ENCODE results near the gene LITAF.

Gene LITAF

DNA sequence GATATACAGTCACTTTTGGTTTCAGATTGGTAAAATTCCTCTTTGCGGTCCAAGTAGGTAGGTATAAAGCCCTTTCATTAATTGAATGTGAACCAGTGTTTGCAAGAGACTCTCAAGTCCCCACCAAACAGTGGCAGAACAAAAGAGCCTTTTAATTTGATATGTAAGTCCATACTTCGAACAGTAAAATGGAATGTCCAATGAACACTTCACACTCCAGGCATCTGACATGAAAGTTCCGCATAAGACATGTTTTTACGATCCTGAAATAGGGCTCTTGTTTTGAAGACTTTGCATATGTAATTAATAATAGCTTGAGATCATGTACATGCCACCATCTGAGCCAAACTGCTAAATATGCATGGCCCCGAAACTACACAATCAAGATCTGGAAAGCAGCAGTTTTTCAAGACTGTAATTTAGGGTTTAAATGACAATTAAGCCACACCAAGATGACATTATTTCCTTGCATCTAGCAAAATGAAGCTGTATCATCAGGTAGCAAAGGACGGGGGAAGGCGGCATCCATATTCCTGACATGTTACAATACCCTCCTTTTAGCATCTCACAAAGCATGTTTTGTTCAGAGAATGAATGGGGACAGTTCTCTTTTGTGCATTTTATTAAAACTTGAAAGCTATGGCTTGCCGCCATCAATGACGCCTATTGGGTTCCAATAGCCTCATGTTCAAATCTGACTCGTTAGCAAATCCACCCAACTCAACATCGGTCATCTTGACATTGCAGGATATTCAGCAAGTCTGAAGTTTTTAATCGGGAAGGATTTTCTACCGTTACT lies 39.4 kb downstream of the LITAF start:
- no peak for DNase-seq

DNA sequence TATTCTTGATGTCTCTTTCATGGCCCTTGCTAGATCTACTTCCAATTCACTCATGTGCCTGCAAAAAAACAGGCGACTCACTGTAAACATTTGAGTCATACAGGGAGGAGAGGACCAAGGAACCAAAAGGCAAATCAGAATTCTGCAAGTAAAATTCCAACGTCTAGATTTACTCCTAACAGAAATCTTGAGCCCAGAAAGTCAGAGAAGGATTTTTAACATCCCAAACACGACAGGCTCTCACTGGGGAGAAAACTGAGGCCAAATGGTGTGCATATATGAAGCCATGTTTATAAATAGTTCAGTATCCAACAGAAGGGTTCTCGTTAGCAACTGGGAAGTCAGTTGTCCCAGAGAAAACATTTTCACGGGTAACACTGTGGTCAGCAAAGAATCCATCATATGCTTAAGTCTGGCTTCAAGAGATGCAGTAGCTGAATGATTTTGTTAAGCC lies 40.1 kb downstream of the LITAF start:
- DNase-seq, result no peak

DNA sequence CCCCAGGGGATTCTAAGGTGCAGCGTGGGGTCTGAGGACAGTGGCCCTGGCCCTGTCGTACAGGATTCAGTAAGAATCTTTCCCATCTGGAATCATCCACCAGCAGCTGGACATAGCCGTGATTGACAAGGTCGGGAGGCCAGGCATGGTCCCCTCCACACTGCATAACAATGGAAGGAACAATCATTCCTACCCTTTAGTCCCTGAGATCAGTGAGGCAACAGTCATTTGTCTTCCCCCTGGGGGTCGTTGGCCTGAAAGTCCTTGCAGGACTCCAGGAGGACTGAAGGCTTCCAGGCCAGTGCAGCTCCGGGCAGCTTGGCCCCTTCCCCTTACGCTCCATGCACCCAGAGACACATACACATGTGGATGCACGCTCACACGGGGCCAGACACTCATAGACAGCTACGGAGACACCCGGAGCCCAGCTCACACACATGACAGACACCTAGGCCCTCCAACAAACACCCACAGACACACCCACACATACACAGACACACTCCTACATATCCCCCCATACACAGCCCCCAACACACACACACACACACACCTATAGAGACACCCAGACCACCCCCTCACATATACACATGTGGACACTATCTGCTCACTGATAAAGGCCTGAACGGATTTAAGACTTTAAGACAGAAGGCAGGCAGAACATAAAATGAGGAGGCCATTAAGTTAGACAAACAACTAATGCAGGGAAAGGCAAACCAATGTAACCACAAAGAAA lies 42.9 kb downstream of the LITAF start:
- no peak for DNase-seq

DNA sequence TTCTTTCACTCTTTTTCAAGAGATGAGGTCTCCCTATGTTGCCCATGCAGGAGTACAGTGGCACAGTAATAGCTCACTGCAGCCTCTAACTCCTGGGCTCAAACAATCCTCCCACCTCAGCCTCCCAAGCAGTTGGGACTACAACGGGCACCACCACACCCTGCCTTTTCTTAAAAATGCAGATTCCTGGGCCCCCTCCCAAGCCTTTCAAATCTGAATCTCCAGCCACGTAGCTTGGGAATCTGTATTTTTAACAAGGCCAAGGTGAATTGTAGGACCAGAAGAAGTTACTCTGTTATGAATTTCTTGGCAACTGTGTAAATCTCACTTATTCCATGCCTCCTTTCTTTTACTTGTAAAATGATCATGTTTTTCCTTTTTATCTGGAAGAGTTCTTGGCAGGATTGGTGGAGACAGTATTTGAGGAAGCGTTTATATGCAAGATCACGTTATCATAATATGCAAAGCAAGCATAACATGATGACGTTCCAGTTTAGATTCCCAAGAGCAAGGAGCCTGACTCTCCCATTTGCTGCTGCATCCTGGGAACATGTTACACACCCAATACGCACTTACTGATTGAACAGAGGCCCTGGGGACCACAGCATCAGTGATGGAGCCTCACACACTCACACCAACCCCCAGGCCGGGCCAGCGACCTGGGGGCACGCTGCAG lies 44.5 kb downstream of the LITAF start:
- DNase-seq, result no peak

DNA sequence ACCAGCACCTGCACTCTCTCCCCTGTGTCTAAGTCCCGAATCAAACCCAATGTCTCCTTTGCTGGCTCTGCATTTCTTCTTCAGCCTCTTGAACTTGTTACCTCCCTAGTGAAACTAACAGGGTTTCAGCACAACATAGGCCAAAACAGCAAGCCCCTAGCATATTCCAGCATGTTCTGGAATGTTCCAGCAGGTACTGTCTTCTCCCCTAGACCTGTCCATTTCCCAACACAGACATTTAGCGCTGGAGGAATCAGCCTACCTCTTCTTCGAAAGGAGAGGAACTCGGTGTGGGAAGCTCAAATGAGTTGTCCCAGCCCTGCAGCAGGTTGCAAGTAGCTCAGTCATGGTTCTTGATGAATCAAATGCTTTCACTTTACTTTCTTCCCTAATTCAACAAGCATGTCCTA lies 47.1 kb downstream of the LITAF start:
- DNase-seq, result no peak

DNA sequence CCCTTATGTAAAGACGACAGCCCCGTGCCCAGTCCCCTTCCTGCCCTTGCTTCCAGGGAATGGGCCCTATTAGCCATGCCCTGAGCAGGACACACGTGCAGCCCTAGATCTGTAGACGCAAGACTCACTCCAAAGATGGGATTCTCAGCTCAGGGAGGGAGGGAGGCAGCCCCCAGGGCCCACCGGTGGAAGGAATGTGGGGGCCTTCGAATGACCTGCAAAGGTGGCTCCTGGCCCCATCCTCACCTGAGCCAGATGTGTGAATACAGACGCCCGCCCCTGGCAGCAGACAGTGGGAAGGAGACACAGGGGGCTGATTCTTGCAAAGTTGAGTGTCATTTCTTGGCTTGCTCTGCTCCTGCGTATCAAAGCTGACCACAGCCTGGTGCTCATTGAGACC lies 47.8 kb downstream of the LITAF start:
- no peak for DNase-seq

DNA sequence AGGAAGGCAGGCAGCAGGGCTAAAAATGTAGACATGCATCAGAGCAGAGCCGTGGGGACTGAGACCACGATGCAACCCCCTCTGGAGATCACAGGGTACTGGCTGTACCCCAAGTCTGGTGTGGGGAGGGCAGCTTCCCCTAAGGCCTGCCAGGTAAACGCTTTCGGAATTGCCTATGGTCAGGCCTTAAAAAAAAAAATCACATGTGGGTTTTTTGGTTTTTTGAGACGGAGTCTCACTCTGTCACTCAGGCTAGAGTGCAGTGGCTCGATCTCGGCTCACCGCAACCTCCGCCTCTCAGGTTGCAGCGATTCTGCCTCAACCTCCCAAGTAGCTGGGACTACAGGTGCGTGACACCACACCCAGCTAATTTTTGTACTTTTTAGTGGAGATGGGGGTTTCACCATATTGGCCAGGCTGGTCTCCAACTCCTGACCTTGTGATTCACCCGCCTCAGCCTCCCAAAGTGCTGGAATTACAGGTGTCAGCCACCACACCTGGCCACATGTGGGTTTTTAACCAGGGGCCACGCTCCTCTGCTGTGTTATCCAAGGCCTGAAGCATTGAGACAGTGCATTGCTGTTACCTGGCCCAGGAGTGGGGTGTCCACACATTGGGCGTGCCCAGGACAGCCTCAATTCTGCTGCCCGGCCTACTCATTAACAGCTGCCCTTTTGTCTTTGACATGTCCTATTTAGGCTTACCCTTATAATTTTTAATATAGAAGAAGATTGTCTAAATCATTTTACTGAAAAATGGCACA lies 50.4 kb downstream of the LITAF start:
- DNase-seq, result no peak

DNA sequence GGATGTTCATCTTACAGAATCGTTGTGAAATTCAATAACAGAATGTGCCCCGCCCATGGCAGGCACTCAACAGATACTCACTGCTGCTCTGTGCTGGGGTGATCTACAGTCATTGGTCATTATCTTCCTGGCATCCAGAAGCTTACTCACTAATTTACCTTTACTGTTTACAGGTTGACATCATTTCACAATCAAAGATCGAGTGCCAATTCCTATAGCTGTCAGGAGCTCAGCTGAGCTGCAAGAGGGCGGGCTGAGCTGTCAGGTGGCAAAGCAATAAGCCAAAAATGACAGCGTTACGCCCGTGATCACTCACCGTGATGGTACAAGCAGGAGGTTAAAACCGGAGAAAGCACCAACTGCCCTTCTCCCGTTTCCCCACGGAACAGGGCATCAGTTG lies 51.2 kb downstream of the LITAF start:
- DNase-seq, result no peak

DNA sequence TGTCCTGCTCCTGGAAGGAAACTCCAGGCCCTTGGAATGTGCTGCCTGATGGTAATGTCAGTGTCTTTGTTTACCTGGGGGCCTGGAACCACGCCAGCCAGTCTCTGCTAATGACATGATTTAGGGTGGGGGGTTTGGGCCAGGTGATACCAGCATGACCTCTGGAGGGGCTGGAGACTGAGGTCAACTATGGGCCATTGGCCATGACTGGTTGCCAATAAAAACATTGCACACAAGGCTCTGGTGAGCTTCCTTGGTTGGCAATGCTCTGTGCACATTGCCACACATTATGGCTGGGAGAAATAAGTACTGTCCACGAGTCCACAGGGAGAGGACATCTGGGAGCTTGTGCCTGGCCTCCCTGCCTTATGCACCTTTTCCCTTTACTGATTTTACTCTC lies 52.5 kb downstream of the LITAF start:
- DNase-seq, result no peak

DNA sequence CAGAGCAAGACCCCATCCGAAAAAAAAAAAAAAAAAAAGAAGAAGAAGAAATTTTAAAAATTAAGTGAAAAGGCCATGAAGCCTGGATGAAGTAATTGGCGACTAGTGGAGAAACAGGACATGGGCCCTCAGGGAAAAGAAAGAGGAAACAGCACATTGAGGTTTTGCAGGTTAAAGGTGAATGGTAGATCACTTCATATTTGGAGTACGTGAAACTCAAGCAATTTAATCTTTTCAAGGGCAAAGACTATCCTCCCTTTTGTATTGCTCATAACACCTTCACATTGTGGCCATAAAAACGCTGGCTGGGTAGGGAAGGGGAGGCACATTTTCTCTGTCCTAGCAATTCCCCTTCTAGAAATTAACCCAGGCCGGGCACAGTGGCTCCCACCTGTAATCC lies 53.1 kb downstream of the LITAF start:
- no peak for DNase-seq

DNA sequence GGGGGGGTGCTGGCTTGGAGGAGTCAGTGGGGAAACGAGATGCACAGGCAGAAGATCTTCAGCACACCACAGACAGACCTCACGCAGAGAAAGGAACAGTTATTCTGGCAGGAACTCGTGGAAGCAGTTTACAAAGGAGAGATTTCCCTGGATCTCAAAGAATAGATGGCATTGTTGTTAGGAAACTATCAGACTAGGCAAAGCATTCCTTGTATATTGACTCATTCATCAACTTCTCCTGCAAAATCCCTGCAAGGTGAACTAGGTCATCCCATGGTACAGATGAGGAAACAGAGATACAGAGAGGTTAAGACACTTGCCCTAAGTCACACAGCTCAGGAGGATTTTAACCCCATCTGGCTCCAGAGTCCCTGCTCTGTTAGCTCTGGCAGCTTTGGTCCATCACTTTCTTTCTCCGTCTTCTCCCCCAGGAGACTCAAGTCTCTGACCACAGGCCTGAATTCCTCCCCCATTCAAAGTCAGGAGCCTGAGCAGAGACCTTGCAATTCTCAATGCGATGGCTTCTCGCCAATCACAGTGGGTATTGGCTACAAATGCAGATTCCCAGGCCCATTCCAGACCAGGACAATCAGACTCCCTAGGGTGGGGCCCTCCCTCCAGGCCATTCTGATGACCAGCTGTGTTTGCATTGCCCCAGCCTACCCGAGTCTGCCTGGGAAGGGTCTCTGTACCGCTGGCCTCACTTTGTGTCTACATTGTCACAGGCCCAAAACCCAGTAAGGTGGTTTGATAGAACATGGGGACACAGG lies 56.4 kb downstream of the LITAF start:
- no peak for DNase-seq

DNA sequence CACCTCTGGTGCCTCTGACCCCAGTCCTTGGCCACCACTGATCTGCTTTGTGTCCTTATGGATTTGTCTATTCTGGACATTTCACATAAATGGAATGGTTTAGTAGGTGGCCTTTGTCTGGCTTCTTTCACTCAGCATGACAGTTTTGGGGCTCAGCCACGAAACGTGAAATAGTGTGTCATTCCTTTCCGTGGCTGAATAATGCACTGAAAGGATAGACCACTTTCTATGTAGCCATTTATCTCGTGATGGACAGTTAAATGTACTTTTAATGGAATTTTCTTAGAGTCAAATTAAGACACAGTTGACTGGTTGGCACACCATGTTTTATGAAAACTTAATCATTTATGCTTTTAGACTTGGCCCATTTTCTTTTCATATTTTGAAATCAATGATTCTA lies 57.4 kb downstream of the LITAF start:
- no peak for DNase-seq

DNA sequence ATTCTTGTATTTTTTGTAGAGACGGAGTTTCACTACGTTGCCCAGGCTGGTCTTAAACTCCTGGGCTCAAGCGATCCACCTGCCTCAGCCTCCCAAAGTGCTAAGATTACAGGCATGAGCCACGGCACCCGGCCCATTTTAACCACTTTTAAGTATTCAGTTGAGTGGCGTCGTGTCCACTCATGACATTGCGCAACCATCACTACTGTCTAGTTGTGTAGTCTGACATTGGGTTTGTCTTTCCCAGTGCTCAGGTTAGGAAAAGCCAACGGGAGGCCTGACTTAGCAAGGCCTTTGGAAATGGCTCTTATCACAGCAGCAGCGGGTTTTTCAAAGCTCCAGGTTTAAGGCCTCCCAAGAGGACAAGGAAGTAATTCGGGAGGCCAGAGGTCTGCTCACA lies 58.7 kb downstream of the LITAF start:
- no peak for DNase-seq

DNA sequence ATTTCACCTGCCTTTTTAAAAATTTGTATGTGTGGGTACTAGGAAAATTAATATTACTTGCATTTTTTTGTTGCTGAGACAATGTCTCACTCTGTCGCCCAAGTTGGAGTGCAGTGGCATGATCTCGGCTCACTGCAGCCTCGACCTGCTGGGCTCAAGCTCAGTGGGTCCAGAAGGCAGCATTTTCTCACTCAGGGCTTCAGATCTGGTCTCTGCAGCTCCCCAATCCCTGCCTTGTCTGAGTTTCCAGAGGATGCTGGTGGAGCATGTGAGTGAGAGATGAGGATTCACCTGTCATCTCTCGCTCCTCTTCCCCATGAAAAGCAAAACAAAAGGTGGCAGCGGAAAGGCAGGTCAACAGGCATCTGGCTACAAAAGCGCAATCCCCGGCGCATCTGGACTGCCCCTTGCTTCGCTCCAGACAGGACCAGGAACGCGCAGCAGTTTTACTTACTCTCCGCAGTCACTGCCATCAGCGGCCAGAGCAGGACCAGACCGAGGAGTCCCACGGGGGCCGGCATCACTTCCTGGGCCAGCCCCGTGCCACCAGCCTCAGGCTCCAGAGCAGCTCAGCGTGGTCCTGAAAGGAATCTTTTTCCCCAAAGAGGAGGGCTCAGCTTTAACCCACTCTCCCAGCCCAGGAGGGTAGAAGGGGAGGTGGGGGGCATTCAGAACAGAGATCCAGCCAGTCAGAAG lies 59.9 kb downstream of the LITAF start:
- no peak for DNase-seq

DNA sequence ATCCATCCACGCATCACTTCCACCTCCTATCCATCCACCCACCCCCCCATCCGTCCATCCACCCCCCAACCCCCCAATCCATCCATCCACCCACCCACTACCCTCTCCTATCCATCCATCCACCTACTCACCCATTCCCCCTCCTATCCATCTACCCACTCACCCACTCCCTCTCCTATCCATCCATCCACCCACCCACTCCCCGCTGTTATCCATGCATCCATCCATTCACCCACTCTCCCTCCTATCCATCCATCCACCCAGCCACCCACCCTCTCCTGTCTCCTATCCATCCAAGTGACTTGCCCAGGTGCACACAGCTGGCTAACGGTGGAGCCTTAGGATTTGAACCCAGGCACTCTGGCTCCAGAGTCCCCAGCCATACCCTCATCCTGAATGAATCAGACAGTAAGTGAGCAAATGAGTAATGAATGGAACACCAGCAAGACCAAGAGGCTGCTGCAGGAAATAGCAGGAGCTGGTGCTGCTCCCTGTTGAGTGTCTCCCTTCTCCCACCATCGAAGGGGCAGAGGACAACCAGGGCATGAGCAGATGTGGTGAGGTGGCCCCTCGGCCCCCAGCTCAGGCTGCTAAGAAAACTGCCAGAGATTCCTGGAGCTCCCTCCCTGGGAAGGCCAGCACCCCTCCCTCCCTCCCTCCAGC lies 62.5 kb downstream of the LITAF start:
- no peak for DNase-seq

DNA sequence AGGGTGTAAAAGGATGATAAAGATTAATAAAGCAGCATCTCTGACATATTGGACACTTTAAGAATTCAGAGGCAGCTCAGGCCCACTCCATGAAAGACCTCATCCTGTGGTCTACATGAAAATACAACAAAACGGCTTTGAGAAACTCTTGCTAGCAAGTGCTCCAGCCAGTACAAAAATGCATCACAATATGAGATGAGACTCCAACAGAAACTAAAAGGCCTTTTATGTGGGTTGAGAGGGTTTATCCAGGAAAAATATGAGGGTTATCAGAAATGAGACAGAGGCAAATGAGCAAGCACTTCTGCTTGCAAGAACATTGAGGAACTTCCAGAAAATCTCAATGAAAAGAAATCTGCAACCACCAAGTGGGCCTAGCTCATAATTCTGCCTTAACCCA lies 65.7 kb downstream of the LITAF start:
- DNase-seq, result no peak

DNA sequence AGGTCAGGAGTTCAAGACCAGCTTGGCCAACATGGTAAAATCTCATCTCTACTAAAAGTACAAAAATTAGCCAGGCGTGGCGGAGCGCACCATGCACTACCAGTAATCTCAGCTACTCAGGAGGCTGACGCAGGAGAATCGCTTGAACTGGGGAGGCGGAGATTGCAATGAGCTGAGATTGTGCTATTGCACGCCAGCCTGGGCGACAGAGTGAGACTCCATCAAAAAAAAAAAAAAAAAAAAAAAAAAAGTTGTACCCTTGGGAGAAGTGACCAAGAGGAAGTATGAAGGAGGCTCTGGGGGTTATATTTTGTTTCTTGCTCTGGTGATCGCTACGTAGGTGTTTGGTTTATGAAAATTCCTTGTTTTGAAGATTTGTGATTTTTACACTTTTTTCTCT lies 66.3 kb downstream of the LITAF start:
- DNase-seq, result no peak

DNA sequence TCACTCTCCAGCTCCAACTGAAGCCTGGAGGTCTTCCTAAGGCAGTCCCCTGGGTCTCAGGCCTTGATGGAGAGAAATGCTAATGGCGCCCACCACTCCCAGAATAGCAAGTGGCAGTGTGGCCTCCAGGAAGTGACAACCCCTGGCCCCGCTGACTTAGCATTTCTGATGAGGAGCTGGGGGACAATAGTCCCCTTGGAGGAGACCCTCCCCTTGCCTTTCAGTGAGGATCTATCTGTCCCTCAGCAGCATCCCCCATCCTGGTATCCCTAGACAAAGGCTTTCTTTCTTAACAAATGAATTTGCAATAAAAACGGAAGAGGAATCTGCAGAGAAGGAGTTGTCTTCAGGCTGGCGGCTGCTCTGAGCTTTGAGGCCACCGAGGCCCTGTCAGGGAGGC lies 68.8 kb downstream of the LITAF start:
- DNase-seq, result no peak

DNA sequence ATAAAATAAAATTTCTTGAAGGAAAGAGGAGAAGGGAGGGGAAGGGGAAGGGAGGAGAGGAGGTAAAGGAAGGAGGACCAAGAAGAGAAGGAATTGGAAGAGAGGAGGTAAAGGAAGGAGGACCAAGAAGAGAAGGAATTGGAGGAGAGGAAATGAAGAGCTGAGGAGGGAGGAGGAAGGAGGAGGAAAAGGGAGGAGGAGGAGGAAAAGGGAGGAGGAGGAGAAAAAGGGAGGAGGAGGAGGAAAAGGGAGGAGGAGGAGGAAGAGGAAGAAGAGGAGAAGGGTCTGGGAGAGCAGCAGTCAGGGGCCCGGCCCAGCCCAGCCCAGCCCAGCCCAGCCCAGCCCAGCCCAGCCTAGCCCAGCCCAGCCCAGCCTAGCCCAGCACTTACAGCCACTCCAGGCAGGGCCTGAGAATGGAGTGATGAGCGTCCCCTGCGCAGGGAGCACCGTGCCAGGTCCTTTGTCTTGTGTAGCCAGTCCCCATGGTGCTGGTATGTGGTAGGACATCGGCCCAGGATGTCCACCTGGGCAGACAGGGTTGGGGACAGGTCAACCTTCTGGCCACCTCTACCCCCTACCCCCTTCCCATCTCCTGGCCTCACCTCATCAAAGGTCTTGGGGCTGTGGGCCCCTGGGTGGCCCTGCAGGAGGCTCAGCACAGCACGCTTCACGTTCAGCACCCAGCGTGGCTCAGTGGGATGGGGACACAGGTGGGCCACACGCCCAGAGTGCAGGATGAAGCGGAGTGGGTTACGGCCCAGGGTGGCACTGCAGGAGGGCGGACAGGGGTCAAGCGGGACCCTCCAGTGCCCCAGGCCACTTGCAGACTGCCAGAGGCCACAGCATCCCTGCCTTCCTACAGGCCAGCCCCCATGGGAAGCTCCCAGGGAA lies 70.9 kb downstream of the LITAF start:
- no peak for DNase-seq

DNA sequence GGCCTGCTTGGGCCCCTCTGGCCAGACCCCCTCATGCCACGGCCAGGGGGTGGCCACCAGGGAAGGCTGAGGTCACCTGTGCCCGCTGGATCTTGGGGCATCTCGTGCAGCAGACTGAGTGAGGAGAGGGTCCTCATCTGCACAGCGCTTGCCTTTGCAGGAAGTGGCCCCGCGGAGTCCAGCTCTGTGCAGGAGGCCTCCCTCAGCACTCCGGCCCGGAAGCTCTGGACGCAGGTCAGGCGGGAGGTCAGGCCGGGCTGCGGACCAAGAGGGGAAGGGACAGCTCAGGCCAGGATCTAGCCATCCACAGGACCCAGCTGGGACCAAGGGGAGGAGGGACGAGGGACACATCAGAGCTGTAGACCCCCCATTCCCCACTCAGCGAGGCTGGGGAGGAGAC lies 72.4 kb downstream of the LITAF start:
- no peak for DNase-seq

Data from activated naive CD4-positive, alpha-beta T cell treated with anti-CD3 and anti-CD28 coated beads, Interleukin-2, amount 50 U/mL, for 16 hours (primary cell).